Activated CD4-positive, alpha-beta T cell treated with anti-CD3 and anti-CD28 coated beads for 48 hours (primary cell): ENCODE data around the gene MARVELD1.

ENCODE experiments used
- DNase-seq: peaks from one replicate; pipeline ENCODE4 v3.0.0-alpha.2; 2020

MARVELD1 gene

GRCh38 chr10:97723001-97723400 lies 9.5 kb downstream of the MARVELD1 start:
- DNase-seq: no peak

- no peak for DNase-seq
Observed at GRCh38 chr10:97724341-97724941, 10.9 kb downstream of the MARVELD1 start.

- no peak for DNase-seq
Observed at GRCh38 chr10:97726636-97727178, 13.2 kb downstream of the MARVELD1 start.

GRCh38 chr10:97729014-97729413 lies 15.5 kb downstream of the MARVELD1 start:
- DNase-seq: no peak

GRCh38 chr10:97731346-97732051 lies 18.0 kb downstream of the MARVELD1 start:
- peak; percentile 63 for DNase-seq

- DNase-seq: no peak
Observed at GRCh38 chr10:97732052-97732359, 18.5 kb downstream of the MARVELD1 start.

GRCh38 chr10:97733256-97733655 lies 19.7 kb downstream of the MARVELD1 start:
- no peak for DNase-seq

GRCh38 chr10:97734021-97734420 lies 20.5 kb downstream of the MARVELD1 start:
- DNase-seq: no peak

GRCh38 chr10:97736403-97736901 lies 22.9 kb downstream of the MARVELD1 start:
- no peak for DNase-seq

- peak; percentile 98 for DNase-seq
Observed at GRCh38 chr10:97736902-97737769, 23.6 kb downstream of the MARVELD1 start, which contains the start of gene ZFYVE27. TSS of gene ZFYVE27 (plus strand) at chr10:97737128. CDS start at chr10:97738478, 1,350 bp downstream.

GRCh38 chr10:97737770-97738265 lies 24.3 kb downstream of the MARVELD1 start:
- no peak for DNase-seq

- DNase-seq: no peak
Observed at GRCh38 chr10:97738616-97739015, 25.1 kb downstream of the MARVELD1 start.

- DNase-seq: no peak
Observed at GRCh38 chr10:97740613-97741012, 27.1 kb downstream of the MARVELD1 start.

GRCh38 chr10:97743169-97743943 lies 29.8 kb downstream of the MARVELD1 start:
- no peak for DNase-seq

- no peak for DNase-seq
Observed at GRCh38 chr10:97744405-97745035, 31.0 kb downstream of the MARVELD1 start.

- DNase-seq: no peak
Observed at GRCh38 chr10:97747573-97747972, 34.0 kb downstream of the MARVELD1 start.

- no peak for DNase-seq
Observed at GRCh38 chr10:97748116-97748515, 34.6 kb downstream of the MARVELD1 start.

- DNase-seq: no peak
Observed at GRCh38 chr10:97752956-97753355, 39.4 kb downstream of the MARVELD1 start.

- DNase-seq: no peak
Observed at GRCh38 chr10:97754726-97755125, 41.2 kb downstream of the MARVELD1 start.

GRCh38 chr10:97755718-97756117 lies 42.2 kb downstream of the MARVELD1 start:
- no peak for DNase-seq

GRCh38 chr10:97757471-97757870 lies 43.9 kb downstream of the MARVELD1 start:
- DNase-seq: no peak
